Thymus (tissue), 11 donors: ENCODE measurements around the gene ARHGAP9. TPM values are rescaled to one million over a fixed set of nuclear protein-coding genes. Genes with fewer than 3 reads are reported as not detected.

ENCODE experiments used
- DNase-seq, 9 donors: peaks; one replicate each; pipeline ENCODE4 v3.0.0-alpha.2; 2013; ENCODE audit warnings: low spot score in 9 of 9, low read depth in 6 of 9, missing footprints in 1 of 9
- H3K27ac ChIP-seq, 2 donors: one replicate each; pipeline ENCODE4 v1.5.1; 2013; ENCODE audit warnings: control low read depth in 1 of 2, low read depth in 1 of 2, low read length in 1 of 2, mild to moderate bottlenecking in 1 of 2, moderate library complexity in 1 of 2
- H3K27me3 ChIP-seq, 2 donors: one replicate each; pipeline ENCODE4 v1.5.1; 2013; ENCODE audit warnings: low read length in 1 of 2; ENCODE audit not compliant: control insufficient read depth in 2 of 2, insufficient read depth in 1 of 2
- H3K36me3 ChIP-seq, 2 donors: one replicate each; pipeline ENCODE4 v1.5.1; 2013; ENCODE audit warnings: low read length in 1 of 2, mild to moderate bottlenecking in 1 of 2, moderate library complexity in 1 of 2; ENCODE audit not compliant: control insufficient read depth in 2 of 2, insufficient read depth in 2 of 2
- H3K4me1 ChIP-seq, 2 donors: one replicate each; pipeline ENCODE4 v1.5.1; 2013; ENCODE audit warnings: low read length in 2 of 2; ENCODE audit not compliant: control insufficient read depth in 2 of 2, insufficient read depth in 2 of 2
- H3K4me3 ChIP-seq, 2 donors: one replicate each; pipeline ENCODE4 v1.5.1; 2013; ENCODE audit warnings: low read length in 2 of 2, control low read depth in 1 of 2, mild to moderate bottlenecking in 1 of 2
- H3K9me3 ChIP-seq, 2 donors: one replicate each; pipeline ENCODE4 v1.5.1; 2013; ENCODE audit warnings: low read length in 1 of 2, mild to moderate bottlenecking in 1 of 2; ENCODE audit not compliant: control insufficient read depth in 2 of 2, insufficient read depth in 1 of 2
- WGBS: extraction: QIAGEN DNeasy Blood & Tissue Kit; methylation state at CpG from one replicate; pipeline ENCODE4 v1.1.7; 2013; 5-methylcytosine and 5-hydroxymethylcytosine counted together
- polyA plus RNA-seq: library from polyadenylated mRNA; stranded (reverse); fragments of 200-250 nt; gene quantifications from one replicate; pipeline ENCODE4 v1.2.3, GENCODE V29; 2013
- total RNA-seq: library from RNA; stranded (reverse); fragments of 120-200 nt; gene quantifications from one replicate; pipeline ENCODE4 v1.2.4, GENCODE V29; 2013
- donor health status: healthy.

The ARHGAP9 gene
- total and polyA plus RNA-seq, 2 donors, result 71.1 to 165 TPM

DNA sequence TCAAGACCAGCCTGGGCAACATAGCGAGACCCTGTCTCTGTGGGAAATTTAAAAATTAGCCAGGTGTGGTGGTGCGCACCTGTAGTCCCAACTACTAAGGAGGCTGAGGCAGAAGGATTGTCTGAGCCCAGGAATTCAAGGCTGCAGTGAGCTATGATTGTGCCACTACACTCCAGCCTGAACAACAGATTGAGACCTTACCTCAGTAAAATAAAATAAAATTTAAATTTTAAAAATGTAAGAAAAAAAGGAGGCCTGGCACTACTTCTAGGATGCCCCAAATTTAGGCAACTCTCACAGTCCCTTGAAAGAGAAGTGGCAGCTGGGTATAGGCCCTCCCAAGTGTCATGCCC is 25.5 kb downstream of the ARHGAP9 start:
- DNase-seq, result no peak
- H3K27ac ChIP-seq, result no peak overlapping the region
- no peaks in the 10 kb centered on the region for H3K36me3 ChIP-seq
- over 99% methylated on average over 2 of the region's 2 CpGs for WGBS
- no peak overlapping the region for H3K4me3 ChIP-seq
- peaks cover 0 to 12% of the 10 kb centered on the region in 2 donors for H3K27me3 ChIP-seq
- peaks cover 0 to 21% of the 10 kb centered on the region in 2 donors for H3K4me1 ChIP-seq
- H3K9me3 ChIP-seq, result peaks cover 0 to 5% of the 10 kb centered on the region in 2 donors

- Histone ChIP-seq H3K9me3 (peaks cover 0 to 5% of the 10 kb centered on the region in 2 donors), H3K27ac (no peak overlapping the region), H3K4me1 (peaks cover 0 to 13% of the 10 kb centered on the region in 2 donors), H3K4me3 (no peak overlapping the region), H3K27me3 (peaks cover 0 to 12% of the 10 kb centered on the region in 2 donors), H3K36me3 (no peaks in the 10 kb centered on the region)
- DNase-seq, result peak in 1 of 9 donors; percentile 39
- 39% methylated on average over 7 of the region's 7 CpGs for WGBS
These were observed 26.6 kb downstream of the ARHGAP9 start for GRCh38 chr12:57452937-57453509.

GRCh38 chr12:57452181-57452936 is 27.3 kb downstream of the ARHGAP9 start:
- WGBS, result 54% methylated on average over 9 of the region's 9 CpGs
- DNase-seq, result peak in 1 of 9 donors; percentile 40
- Histone ChIP-seq H3K9me3 (peaks cover 0 to 5% of the 10 kb centered on the region in 2 donors), H3K27ac (no peak overlapping the region), H3K4me1 (peaks cover 0 to 13% of the 10 kb centered on the region in 2 donors), H3K27me3 (peaks cover 0 to 12% of the 10 kb centered on the region in 2 donors), H3K36me3 (no peaks in the 10 kb centered on the region), H3K4me3 (no peak overlapping the region)

- Histone ChIP-seq H3K36me3 (no peaks in the 10 kb centered on the region), H3K27ac (no peak overlapping the region), H3K4me3 (no peak overlapping the region), H3K27me3 (peaks cover 0 to 12% of the 10 kb centered on the region in 2 donors), H3K9me3 (peaks cover 0 to 5% of the 10 kb centered on the region in 2 donors), H3K4me1 (peaks cover 0 to 13% of the 10 kb centered on the region in 2 donors)
- DNase-seq, result no peak
- 95% methylated on average over 6 of the region's 6 CpGs for WGBS
These were observed 28.4 kb downstream of the ARHGAP9 start for GRCh38 chr12:57451233-57451778.

DNA sequence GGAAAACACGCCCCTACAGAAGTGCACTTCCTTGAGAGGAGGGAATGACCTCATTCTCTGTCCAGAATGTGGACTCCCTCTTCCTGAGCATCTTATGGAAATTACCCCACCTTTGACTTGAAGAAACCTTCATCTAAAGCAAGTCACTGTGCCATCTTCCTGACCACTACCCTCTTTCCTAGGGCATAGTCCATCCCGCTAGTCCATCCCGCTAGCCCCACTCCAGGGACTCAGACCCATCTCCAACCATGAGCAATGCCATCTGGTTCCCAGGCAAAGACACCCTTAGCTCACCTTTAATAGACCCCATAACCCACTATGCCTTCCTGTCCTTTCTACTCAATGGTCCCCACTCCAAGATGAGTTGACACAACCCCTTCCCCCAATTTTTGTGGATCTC is 29.6 kb downstream of the ARHGAP9 start:
- Histone ChIP-seq H3K27ac (no peak overlapping the region), H3K4me1 (peaks cover 0 to 8% of the 10 kb centered on the region in 2 donors), H3K4me3 (no peak overlapping the region), H3K36me3 (no peaks in the 10 kb centered on the region), H3K9me3 (peaks cover 0 to 5% of the 10 kb centered on the region in 2 donors), H3K27me3 (peaks cover 0 to 1% of the 10 kb centered on the region in 2 donors)
- DNase-seq, result no peak
- WGBS, result 97% methylated on average over 3 of the region's 3 CpGs

- Histone ChIP-seq H3K27ac (no peak overlapping the region), H3K4me3 (no peak overlapping the region), H3K27me3 (no peaks in the 10 kb centered on the region), H3K36me3 (no peaks in the 10 kb centered on the region), H3K9me3 (peaks cover 0 to 5% of the 10 kb centered on the region in 2 donors), H3K4me1 (peaks cover 0 to 8% of the 10 kb centered on the region in 2 donors)
- 99% methylated on average over 7 of the region's 7 CpGs for WGBS
- DNase-seq, result no peak
These were observed 30.3 kb downstream of the ARHGAP9 start for GRCh38 chr12:57449375-57449774.

GRCh38 chr12:57448669-57449068 is 31.0 kb downstream of the ARHGAP9 start:
- Histone ChIP-seq H3K36me3 (no peaks in the 10 kb centered on the region), H3K4me3 (no peak overlapping the region), H3K9me3 (peaks cover 0 to 5% of the 10 kb centered on the region in 2 donors), H3K27ac (no peak overlapping the region), H3K4me1 (peaks cover 0 to 8% of the 10 kb centered on the region in 2 donors), H3K27me3 (no peaks in the 10 kb centered on the region)
- DNase-seq, result no peak
- WGBS, result 98% methylated on average over 2 of the region's 2 CpGs

DNA sequence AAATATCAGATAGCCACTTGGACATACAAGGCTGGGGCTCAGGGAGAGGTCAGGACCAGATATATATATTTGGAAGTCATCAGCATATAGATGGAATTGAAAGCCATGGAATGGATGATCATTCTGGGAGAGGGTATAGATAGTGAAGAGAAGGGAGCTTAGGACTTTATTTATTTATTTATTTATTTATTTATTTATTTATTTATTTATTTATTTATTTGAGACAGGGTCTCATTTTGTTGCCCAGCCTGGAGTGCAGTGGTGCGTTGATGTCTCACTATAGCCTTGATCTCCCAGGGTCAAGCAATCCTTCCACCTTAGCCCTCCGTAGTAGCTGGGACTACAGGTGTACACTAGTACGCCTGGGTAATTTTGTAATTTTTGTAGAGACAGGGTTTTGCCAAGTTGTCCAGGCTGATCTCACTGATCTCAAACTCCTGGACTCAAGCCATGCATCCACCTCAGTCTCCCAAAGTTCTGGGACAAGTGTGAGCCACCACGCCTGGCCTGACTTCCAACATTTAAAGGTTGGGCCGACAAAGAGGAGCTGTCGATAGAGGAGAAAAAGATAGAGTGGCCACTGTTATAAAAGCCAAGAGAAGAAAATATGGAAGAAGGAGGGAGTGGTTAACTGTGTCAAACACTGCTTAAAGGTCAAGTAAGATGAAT is 33.2 kb downstream of the ARHGAP9 start:
- Histone ChIP-seq H3K27me3 (no peaks in the 10 kb centered on the region), H3K36me3 (no peaks in the 10 kb centered on the region), H3K4me3 (no peak overlapping the region), H3K4me1 (no peaks in the 10 kb centered on the region), H3K27ac (no peak overlapping the region), H3K9me3 (peaks cover 0 to 10% of the 10 kb centered on the region in 2 donors)
- DNase-seq, result no peak
- WGBS, result 98% methylated on average over 6 of the region's 6 CpGs

DNA sequence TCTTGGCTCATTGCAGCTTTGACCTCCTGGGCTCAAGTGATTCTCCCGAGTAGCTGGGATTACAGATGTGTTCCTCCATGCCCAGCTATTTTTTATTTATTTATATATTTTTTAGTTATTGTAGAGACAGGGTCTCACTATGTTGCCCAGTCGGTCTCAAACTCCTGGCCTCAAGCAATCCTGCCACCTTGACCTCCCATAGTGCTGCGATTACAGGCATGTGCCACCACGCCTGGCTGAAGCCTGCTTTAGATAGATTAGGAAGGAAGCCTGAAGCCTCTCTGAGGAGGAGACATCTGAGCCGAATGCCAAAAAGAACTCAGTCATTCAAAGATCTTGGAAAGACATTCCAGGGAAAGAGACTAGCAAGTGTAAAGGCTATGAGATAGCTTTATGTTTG is 34.9 kb downstream of the ARHGAP9 start:
- Histone ChIP-seq H3K36me3 (no peaks in the 10 kb centered on the region), H3K27me3 (no peaks in the 10 kb centered on the region), H3K4me1 (no peaks in the 10 kb centered on the region), H3K9me3 (peaks cover 0 to 10% of the 10 kb centered on the region in 2 donors), H3K27ac (no peak overlapping the region), H3K4me3 (no peak overlapping the region)
- WGBS, result 94% methylated on average over 5 of the region's 5 CpGs
- DNase-seq, result no peak
